DND-41 (cell line): ENCODE data around the gene SLAIN2.

Source experiments
- CTCF ChIP-seq: IDR thresholded peaks from 2 replicates; pipeline ENCODE4 v1.5.1; 2012; ENCODE audit warnings: borderline replicate concordance, low read length, moderate library complexity, mild to moderate bottlenecking; ENCODE audit not compliant: poor library complexity, severe bottlenecking; ENCODE audit errors: extremely low read depth
- EZH2 ChIP-seq: IDR thresholded peaks from 3 replicates; pipeline ENCODE4 v1.6.1; 2012; ENCODE audit warnings: borderline replicate concordance, low read depth, mild to moderate bottlenecking, moderate library complexity, low read length, inconsistent platforms; ENCODE audit not compliant: severe bottlenecking

- TF ChIP-seq CTCF (no peak), EZH2 (no peak)
These were observed 98.7 kb downstream of the SLAIN2 start for GRCh38 chr4:48439988-48440387.
